ENCODE measurements around the gene PTPN20.
"Not testable (repeated sequence)": the region's sequence is repeated elsewhere in the genome, so short reads cannot be mapped to it uniquely, and the experiment has no call there.

Gene PTPN20

GRCh38 chr10:46911144-46911876 is at the start of gene PTPN20:
Gene PTPN20, plus strand, starts transcription at chr10:46911428. Its CDS starts 21,072 bp downstream, at chr10:46932500.
- DNase-seq (ENCODE audit: low read depth in 3 of 3), result not testable (repeated sequence)

- DNase-seq (ENCODE audit: low read depth in 3 of 3), result not testable (repeated sequence)
Measured at GRCh38 chr10:46869716-46870115, 41.5 kb upstream of the PTPN20 start.

- not testable (repeated sequence) for DNase-seq (ENCODE audit: low read depth in 3 of 3)
Measured at GRCh38 chr10:46871583-46871982, 39.6 kb upstream of the PTPN20 start.

GRCh38 chr10:46875304-46875703 is 35.9 kb upstream of the PTPN20 start:
- DNase-seq (ENCODE audit: low read depth in 3 of 3), result not testable (repeated sequence)

GRCh38 chr10:46876773-46877172 is 34.5 kb upstream of the PTPN20 start:
- not testable (repeated sequence) for DNase-seq (ENCODE audit: low read depth in 3 of 3)

- not testable (repeated sequence) for DNase-seq (ENCODE audit: low read depth in 3 of 3)
Measured at GRCh38 chr10:46878761-46879160, 32.5 kb upstream of the PTPN20 start.

- not testable (repeated sequence) for DNase-seq (ENCODE audit: low read depth in 3 of 3)
Measured at GRCh38 chr10:46890813-46891611, 20.2 kb upstream of the PTPN20 start.

GRCh38 chr10:46896762-46897692 is 14.2 kb upstream of the PTPN20 start:
- not testable (repeated sequence) for DNase-seq (ENCODE audit: low read depth in 3 of 3)

GRCh38 chr10:46901247-46901646 is 10.0 kb upstream of the PTPN20 start:
- not testable (repeated sequence) for DNase-seq (ENCODE audit: low read depth in 3 of 3)

- not testable (repeated sequence) for DNase-seq (ENCODE audit: low read depth in 3 of 3)
Measured at GRCh38 chr10:46903874-46904273, 7.4 kb upstream of the PTPN20 start.

GRCh38 chr10:46906359-46906758 is 4.9 kb upstream of the PTPN20 start:
- DNase-seq (ENCODE audit: low read depth in 3 of 3), result not testable (repeated sequence)

GRCh38 chr10:46907185-46908117 is 3.8 kb upstream of the PTPN20 start:
- not testable (repeated sequence) for DNase-seq (ENCODE audit: low read depth in 3 of 3)

- not testable (repeated sequence) for DNase-seq (ENCODE audit: low read depth in 3 of 3)
Measured at GRCh38 chr10:46922498-46922897, 11.3 kb downstream of the PTPN20 start.

- not testable (repeated sequence) for DNase-seq (ENCODE audit: low read depth in 3 of 3)
Measured at GRCh38 chr10:46925156-46925555, 13.9 kb downstream of the PTPN20 start.

- DNase-seq (ENCODE audit: low read depth in 3 of 3), result not testable (repeated sequence)
Measured at GRCh38 chr10:46925853-46926252, 14.6 kb downstream of the PTPN20 start.

- DNase-seq (ENCODE audit: low read depth in 3 of 3), result not testable (repeated sequence)
Measured at GRCh38 chr10:46928810-46929209, 17.6 kb downstream of the PTPN20 start.

- not testable (repeated sequence) for DNase-seq (ENCODE audit: low read depth in 3 of 3)
Measured at GRCh38 chr10:46932383-46932782, 21.2 kb downstream of the PTPN20 start.

- DNase-seq (ENCODE audit: low read depth in 3 of 3), result not testable (repeated sequence)
Measured at GRCh38 chr10:46941091-46941490, 29.9 kb downstream of the PTPN20 start.

- DNase-seq (ENCODE audit: low read depth in 3 of 3), result not testable (repeated sequence)
Measured at GRCh38 chr10:46948687-46949518, 37.7 kb downstream of the PTPN20 start.

Measured in stimulated activated CD4-positive, alpha-beta T cell treated with anti-CD3 and anti-CD28 coated beads, TNF-alpha, amount 100 ng/mL, for 4 hours (primary cell).